ENCODE data around the gene RXRA.

DNA sequence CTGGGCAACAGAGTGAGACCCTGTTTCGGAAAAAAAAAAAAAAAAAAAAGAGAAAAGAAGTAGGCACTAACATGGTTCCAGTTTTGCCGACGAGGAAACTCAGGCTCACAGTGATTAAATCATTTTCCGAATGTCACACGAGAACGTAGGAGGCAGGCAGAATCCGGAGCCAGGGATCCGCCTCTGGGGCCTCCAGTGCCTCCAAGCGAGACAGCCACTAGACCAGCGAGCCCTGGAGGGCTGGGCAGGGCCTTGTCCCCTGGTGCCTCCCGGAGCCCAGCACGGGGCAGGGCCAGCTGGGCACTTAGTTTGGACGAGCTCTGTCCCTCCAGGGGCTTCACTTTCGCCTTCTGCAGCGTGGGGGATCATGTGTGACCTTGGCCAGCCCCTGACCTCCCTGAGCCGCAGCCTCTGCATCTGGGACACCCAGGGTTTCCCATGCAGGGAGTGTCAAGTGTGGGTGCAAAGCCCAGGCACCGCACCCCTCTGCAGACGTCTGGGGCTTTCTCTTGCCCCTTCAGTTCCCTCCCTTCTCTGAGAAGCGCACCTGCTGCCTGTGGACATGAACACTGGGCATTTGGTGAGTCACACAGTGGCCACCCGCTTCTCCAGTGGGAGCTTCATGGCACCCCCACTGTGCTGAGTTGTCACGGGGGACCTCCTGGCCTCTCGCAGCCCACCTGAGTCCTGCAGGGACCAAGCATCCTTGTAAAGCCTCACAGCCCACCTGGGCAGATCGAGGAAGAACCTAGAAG is 80.3 kb downstream of the RXRA start:
- TF ChIP-seq, protein P1, sequence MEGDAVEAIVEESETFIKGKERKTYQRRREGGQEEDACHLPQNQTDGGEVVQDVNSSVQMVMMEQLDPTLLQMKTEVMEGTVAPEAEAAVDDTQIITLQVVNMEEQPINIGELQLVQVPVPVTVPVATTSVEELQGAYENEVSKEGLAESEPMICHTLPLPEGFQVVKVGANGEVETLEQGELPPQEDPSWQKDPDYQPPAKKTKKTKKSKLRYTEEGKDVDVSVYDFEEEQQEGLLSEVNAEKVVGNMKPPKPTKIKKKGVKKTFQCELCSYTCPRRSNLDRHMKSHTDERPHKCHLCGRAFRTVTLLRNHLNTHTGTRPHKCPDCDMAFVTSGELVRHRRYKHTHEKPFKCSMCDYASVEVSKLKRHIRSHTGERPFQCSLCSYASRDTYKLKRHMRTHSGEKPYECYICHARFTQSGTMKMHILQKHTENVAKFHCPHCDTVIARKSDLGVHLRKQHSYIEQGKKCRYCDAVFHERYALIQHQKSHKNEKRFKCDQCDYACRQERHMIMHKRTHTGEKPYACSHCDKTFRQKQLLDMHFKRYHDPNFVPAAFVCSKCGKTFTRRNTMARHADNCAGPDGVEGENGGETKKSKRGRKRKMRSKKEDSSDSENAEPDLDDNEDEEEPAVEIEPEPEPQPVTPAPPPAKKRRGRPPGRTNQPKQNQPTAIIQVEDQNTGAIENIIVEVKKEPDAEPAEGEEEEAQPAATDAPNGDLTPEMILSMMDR (IDR thresholded peaks at IDR 0.05), result no peak
- no peak for TF ChIP-seq POLR2AphosphoS5 (IDR thresholded peaks at IDR 0.05)
- TF ChIP-seq POLR2A (IDR thresholded peaks at IDR 0.05), result no peak
